Lower lobe of right lung (tissue), 2 donors: ENCODE results near the gene HPCAL1. TPM values are rescaled to one million over a fixed set of nuclear protein-coding genes. Genes with fewer than 3 reads are reported as not detected.

Experiments used
- ATAC-seq, 2 donors: fragments of 200-7000 bp; cut with Tn5 transposase; one replicate each; pipeline ENCODE4 v1.9.1; 2020 to 2022; ENCODE audit warnings: mild to moderate bottlenecking in 2 of 2, moderate library complexity in 2 of 2
- DNase-seq: peaks from one replicate; pipeline ENCODE4 v3.0.0-alpha.2; 2020
- H3K27ac ChIP-seq: fragments of 200-600 bp; one replicate; pipeline ENCODE4 v1.8.0; 2022
- H3K27me3 ChIP-seq: fragments of 200-600 bp; one replicate; pipeline ENCODE4 v1.8.0; 2022; ENCODE audit warnings: low read depth
- H3K36me3 ChIP-seq: fragments of 200-600 bp; one replicate; pipeline ENCODE4 v1.8.0; 2022; ENCODE audit warnings: mild to moderate bottlenecking
- H3K4me1 ChIP-seq: fragments of 200-600 bp; one replicate; pipeline ENCODE4 v1.8.0; 2022
- H3K4me3 ChIP-seq: fragments of 200-600 bp; one replicate; pipeline ENCODE4 v1.8.0; 2022; ENCODE audit warnings: mild to moderate bottlenecking
- H3K9me3 ChIP-seq: fragments of 200-600 bp; one replicate; pipeline ENCODE4 v1.8.0; 2022
- intact Hi-C: fragments of 100-400 bp; cut with DNase I; formaldehyde crosslinking; loops from one replicate; pipeline ENCODE4 v1.11.0; 2022
- total RNA-seq: library from RNA; stranded (reverse); fragmentation: NEBNext Ultra II Directional; extraction: Animal tissue kit (Norgen Biotek cat#: 25700); gene quantifications from one replicate; pipeline ENCODE4 v1.2.1, GENCODE V29; 2021
- TF ChIP-seq, protein P1 (sequence below): fragments of 200-600 bp; IDR thresholded peaks from one replicate; pipeline ENCODE4 v1.8.0; 2022; ENCODE audit warnings: antibody characterized with exemption, mild to moderate bottlenecking
- donor health status: DM: no; HTN: yes; CAD: no; lungs with severe emphysema.

Gene HPCAL1
- total RNA-seq, 1 donor from 2014 or later: 132 TPM

DNA sequence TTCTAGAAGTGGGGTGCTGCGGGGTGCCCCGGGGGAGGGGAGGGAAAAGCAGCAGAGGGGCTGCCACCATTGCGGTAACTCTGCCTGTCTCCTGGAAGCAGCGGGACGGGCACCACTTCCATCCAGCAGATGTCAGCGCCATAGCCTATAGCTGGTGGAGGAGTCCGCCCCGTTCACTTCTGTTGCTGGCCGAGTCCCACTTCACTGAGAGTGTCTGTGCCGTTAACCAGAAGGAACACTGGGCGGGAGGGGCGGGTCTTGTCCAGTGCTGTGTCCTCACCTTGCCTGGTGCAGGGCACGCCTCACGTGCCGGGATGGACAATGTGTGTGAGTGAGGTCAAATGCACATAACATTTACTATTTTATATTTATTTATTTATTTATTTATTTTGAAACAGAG lies 164.7 kb downstream of the HPCAL1 start:
- DNase-seq (no peak), ATAC-seq (no peak)

DNA sequence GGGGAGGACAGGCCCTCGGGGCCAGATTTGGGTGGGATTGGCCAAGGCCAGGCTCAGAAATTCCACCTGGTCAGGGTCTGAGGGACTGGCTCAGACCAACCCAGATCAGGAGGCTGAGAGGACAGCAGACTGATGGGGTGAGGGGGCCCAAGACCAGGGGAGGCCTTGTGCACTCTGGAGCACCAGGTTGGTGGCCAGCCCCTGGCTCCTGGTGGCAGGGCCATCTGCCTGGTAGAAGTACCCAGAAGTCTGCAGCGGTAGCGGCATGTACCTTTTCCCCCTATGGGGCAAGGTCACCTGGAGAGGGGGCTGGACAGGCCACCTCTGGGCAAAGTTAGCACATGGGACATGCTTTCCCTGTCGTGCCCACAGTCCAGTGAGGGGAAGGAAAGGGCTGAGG lies 166.6 kb downstream of the HPCAL1 start:
- Histone ChIP-seq H3K4me1 (no peaks in the 10 kb centered on the region), H3K27me3 (no peaks in the 10 kb centered on the region), H3K27ac (no peak overlapping the region), H3K36me3 (no peaks in the 10 kb centered on the region), H3K4me3 (no peak overlapping the region), H3K9me3 (no peaks in the 10 kb centered on the region)
- ATAC-seq: no peak
- no peak for DNase-seq
- TF ChIP-seq, protein P1, sequence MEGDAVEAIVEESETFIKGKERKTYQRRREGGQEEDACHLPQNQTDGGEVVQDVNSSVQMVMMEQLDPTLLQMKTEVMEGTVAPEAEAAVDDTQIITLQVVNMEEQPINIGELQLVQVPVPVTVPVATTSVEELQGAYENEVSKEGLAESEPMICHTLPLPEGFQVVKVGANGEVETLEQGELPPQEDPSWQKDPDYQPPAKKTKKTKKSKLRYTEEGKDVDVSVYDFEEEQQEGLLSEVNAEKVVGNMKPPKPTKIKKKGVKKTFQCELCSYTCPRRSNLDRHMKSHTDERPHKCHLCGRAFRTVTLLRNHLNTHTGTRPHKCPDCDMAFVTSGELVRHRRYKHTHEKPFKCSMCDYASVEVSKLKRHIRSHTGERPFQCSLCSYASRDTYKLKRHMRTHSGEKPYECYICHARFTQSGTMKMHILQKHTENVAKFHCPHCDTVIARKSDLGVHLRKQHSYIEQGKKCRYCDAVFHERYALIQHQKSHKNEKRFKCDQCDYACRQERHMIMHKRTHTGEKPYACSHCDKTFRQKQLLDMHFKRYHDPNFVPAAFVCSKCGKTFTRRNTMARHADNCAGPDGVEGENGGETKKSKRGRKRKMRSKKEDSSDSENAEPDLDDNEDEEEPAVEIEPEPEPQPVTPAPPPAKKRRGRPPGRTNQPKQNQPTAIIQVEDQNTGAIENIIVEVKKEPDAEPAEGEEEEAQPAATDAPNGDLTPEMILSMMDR: no peak
- intact Hi-C loops: no loop called here

More for the DNA sequence above, 164.7 kb downstream of the HPCAL1 start:
- Histone ChIP-seq H3K4me1 (no peaks in the 10 kb centered on the region), H3K27me3 (no peaks in the 10 kb centered on the region), H3K36me3 (no peaks in the 10 kb centered on the region), H3K27ac (no peak overlapping the region), H3K4me3 (no peak overlapping the region), H3K9me3 (no peaks in the 10 kb centered on the region)
- intact Hi-C loops: no loop called here
- TF ChIP-seq, protein P1: no peak

DNA sequence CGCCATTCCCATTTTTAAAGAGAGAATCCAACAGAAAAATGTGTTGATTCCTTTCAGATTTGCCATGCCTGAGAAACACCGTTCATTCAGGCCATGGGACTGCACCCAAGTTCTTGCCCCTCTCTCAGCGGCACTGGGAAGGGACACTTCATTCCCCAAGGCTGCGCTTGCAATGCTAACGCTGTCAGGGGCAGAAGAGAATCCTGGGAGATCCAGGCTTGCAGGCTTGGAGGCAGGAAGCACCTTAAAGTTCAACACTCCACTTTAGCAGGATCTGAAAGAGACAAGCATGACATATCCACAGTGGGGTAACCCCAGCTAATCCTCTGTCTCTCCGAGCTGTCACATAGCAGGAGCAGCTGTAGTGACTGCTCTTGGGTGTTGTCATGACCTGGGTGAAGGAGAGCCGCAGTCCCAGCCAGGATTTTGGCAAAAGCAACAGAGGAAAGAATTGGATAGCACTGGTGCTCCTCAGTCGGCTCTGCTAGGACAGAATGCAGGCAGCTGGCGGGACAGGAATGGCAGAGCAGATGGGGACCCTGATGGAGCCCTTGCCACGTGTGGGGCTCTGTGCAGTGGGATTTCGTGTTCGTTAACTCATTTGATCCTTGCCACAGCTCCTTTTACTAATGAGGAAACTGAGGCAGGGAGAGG lies 167.4 kb downstream of the HPCAL1 start:
- TF ChIP-seq, protein P1: no peak
- intact Hi-C loops: no loop called here
- no peak for DNase-seq

DNA sequence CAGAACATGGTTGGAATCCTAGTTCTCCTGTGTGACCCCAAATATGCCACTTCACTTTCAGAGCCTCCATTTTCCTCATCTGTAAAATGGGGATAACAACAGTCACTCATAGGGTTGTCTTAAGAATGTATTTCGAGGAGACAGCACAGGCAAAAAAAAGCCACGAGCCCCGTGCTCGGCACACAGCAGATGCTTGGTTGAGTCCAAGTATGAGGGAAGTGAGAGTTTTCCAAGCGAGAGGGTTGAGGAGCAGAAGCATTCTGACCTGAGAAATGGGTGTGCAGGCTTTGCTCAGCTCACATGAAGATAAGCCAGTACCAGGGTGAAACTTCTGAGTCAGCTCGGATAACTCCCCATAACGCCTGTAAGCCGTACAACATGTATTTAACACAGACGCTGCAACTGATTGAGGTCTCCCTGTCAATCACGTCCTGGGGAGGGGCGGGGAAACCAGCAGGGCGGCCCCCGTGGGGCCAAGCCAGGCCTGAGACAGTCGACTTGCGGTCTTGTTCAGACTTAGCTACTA lies 168.4 kb downstream of the HPCAL1 start:
- no peak overlapping the region for H3K4me3 ChIP-seq
- TF ChIP-seq, protein P1: no peak
- ATAC-seq (no peak), DNase-seq (no peak)
- H3K27me3 ChIP-seq: no peaks in the 10 kb centered on the region
- no peak overlapping the region for H3K27ac ChIP-seq
- H3K36me3 ChIP-seq: no peaks in the 10 kb centered on the region
- H3K9me3 ChIP-seq: no peaks in the 10 kb centered on the region
- intact Hi-C loops: no loop called here
- H3K4me1 ChIP-seq: no peaks in the 10 kb centered on the region

More for the DNA sequence above, 167.4 kb downstream of the HPCAL1 start:
- no peaks in the 10 kb centered on the region for H3K9me3 ChIP-seq
- no peak for ATAC-seq
- no peaks in the 10 kb centered on the region for H3K36me3 ChIP-seq
- no peak overlapping the region for H3K4me3 ChIP-seq
- H3K27me3 ChIP-seq: no peaks in the 10 kb centered on the region
- H3K27ac ChIP-seq: no peak overlapping the region
- no peaks in the 10 kb centered on the region for H3K4me1 ChIP-seq

DNA sequence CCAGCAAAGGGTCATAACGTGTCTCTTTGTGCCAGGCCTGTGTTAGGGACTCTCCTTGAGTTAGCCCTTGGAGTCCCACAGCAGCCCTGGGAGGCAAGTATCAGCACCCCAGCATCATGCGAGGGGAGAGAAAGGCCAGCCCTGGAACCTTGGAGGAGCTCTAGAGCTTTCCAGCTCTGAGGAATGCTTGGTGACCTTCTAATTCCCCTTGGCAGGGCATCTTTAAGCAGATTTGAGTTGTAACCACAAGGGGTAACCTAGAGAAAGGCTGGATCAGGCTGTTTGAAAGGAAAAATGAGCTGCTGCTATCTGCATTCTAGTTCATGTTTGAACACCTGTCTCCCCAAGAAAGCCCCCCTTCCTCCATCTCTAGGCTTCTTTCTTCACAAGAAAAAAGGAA lies 169.3 kb downstream of the HPCAL1 start:
- TF ChIP-seq, protein P1: no peak
- Histone ChIP-seq H3K36me3 (no peaks in the 10 kb centered on the region), H3K27ac (no peak overlapping the region), H3K4me1 (no peaks in the 10 kb centered on the region), H3K27me3 (no peaks in the 10 kb centered on the region), H3K4me3 (no peak overlapping the region), H3K9me3 (no peaks in the 10 kb centered on the region)
- no peak for DNase-seq
- intact Hi-C loops: no loop called here
- ATAC-seq: no peak
